WTC11 (cell line): ENCODE results near the gene UMAD1.

Experiments used
- ARID4B ChIP-seq: sonication (generic); formaldehyde crosslinking; IDR thresholded peaks from 2 replicates; pipeline ENCODE4 v1.8.0; 2023; ENCODE audit warnings: missing genetic modification reagents, mild to moderate bottlenecking, borderline replicate concordance
- CREB1 ChIP-seq: sonication (generic); formaldehyde crosslinking; IDR thresholded peaks from 2 replicates; pipeline ENCODE4 v1.8.0; 2023; ENCODE audit warnings: mild to moderate bottlenecking, missing genetic modification reagents
- CTCF ChIP-seq: fragments of 200-600 bp; IDR thresholded peaks from 2 replicates; pipeline ENCODE4 v1.8.0; 2022; ENCODE audit warnings: antibody characterized with exemption
- E2F4 ChIP-seq: sonication (generic); formaldehyde crosslinking; IDR thresholded peaks from 2 replicates; pipeline ENCODE4 v1.8.1; 2022; ENCODE audit warnings: low read depth, mild to moderate bottlenecking, moderate library complexity, missing genetic modification reagents, borderline replicate concordance
- E2F5 ChIP-seq: sonication (generic); formaldehyde crosslinking; IDR thresholded peaks from 2 replicates; pipeline ENCODE4 v1.8.1; 2022; ENCODE audit warnings: mild to moderate bottlenecking, moderate library complexity, missing genetic modification reagents
- HMGXB4 ChIP-seq: sonication (generic); formaldehyde crosslinking; IDR thresholded peaks from 2 replicates; pipeline ENCODE4 v1.8.1; 2023; ENCODE audit warnings: mild to moderate bottlenecking, moderate library complexity, missing genetic modification reagents
- JUN ChIP-seq: sonication (generic); formaldehyde crosslinking; IDR thresholded peaks from 2 replicates; pipeline ENCODE4 v1.8.0; 2023; ENCODE audit warnings: mild to moderate bottlenecking, missing genetic modification reagents
- NR1H2 ChIP-seq: sonication (generic); formaldehyde crosslinking; IDR thresholded peaks from 2 replicates; pipeline ENCODE4 v1.9.0; 2021; ENCODE audit warnings: mild to moderate bottlenecking, moderate library complexity, missing genetic modification reagents
- NR3C1 ChIP-seq: sonication (generic); formaldehyde crosslinking; conservative IDR thresholded peaks from 2 replicates; pipeline ENCODE4 v1.8.1; 2023; ENCODE audit warnings: low read depth, mild to moderate bottlenecking, missing genetic modification reagents
- STAT6 ChIP-seq: sonication (generic); formaldehyde crosslinking; conservative IDR thresholded peaks from 2 replicates; pipeline ENCODE4 v1.8.1; 2023; ENCODE audit warnings: mild to moderate bottlenecking, low read depth, missing genetic modification reagents, moderate library complexity
- TCF7 ChIP-seq: sonication (generic); formaldehyde crosslinking; IDR thresholded peaks from 2 replicates; pipeline ENCODE4 v1.8.0; 2022; ENCODE audit warnings: mild to moderate bottlenecking, low read depth, missing genetic modification reagents, moderate library complexity
- TEAD4 ChIP-seq: sonication (generic); formaldehyde crosslinking; IDR thresholded peaks from 2 replicates; pipeline ENCODE4 v1.8.0; 2022; ENCODE audit warnings: mild to moderate bottlenecking, missing genetic modification reagents
- USF2 ChIP-seq: sonication (generic); formaldehyde crosslinking; IDR thresholded peaks from 2 replicates; pipeline ENCODE4 v1.8.1; 2023; ENCODE audit warnings: mild to moderate bottlenecking, missing genetic modification reagents, moderate library complexity
- ZNF121 ChIP-seq: sonication (generic); formaldehyde crosslinking; IDR thresholded peaks from 2 replicates; pipeline ENCODE4 v1.8.0; 2023; ENCODE audit warnings: missing genetic modification reagents

GRCh38 chr7:7773334-7774309 is 133.1 kb downstream of the UMAD1 start:
- no peak for TF ChIP-seq CTCF
- TF ChIP-seq NR1H2 = no peak
- TF ChIP-seq JUN = no peak
- no peak for TF ChIP-seq ZNF121 (CRISPR knock-in tag)
- no peak for TF ChIP-seq CREB1 (CRISPR knock-in tag)
- no peak for TF ChIP-seq ARID4B
- no peak for TF ChIP-seq TEAD4
- no peak for TF ChIP-seq HMGXB4 (CRISPR knock-in tag)
- no peak for TF ChIP-seq STAT6 (CRISPR knock-in tag)
- TF ChIP-seq E2F5 (CRISPR knock-in tag) = no peak
- no peak for TF ChIP-seq E2F4 (CRISPR knock-in tag)
- TF ChIP-seq NR3C1 (CRISPR knock-in tag) = no peak
- no peak for TF ChIP-seq TCF7 (CRISPR knock-in tag)
- TF ChIP-seq USF2 (CRISPR knock-in tag) = no peak
